WERI-Rb-1 (cell line): Measurements from ENCODE around the gene CCDC28B.

ENCODE experiments used
- DNase-seq: peaks from one replicate; pipeline ENCODE4 v3.0.0-alpha.2; 2020
- H3K27ac ChIP-seq: fragments of 250-450 bp; sonication (Bioruptor Pico); 2 replicates; pipeline ENCODE4 v1.5.1; 2020; ENCODE audit warnings: mild to moderate bottlenecking, moderate library complexity
- H3K27me3 ChIP-seq: fragments of 250-450 bp; sonication (Bioruptor Pico); 2 replicates; pipeline ENCODE4 v1.5.1; 2021; ENCODE audit warnings: mild to moderate bottlenecking, low read depth, moderate library complexity; ENCODE audit not compliant: insufficient read depth, severe bottlenecking
- H3K36me3 ChIP-seq: fragments of 250-450 bp; sonication (Bioruptor Pico); 2 replicates; pipeline ENCODE4 v1.5.1; 2020; ENCODE audit warnings: mild to moderate bottlenecking, moderate library complexity
- H3K4me3 ChIP-seq: 2 replicates; pipeline ENCODE4 v1.5.1; 2011; ENCODE audit warnings: low read depth, mild to moderate bottlenecking, control low read depth, low read length
- H3K9me3 ChIP-seq: fragments of 250-450 bp; sonication (Bioruptor Pico); 2 replicates; pipeline ENCODE4 v1.5.1; 2021; ENCODE audit warnings: mild to moderate bottlenecking, moderate library complexity; ENCODE audit not compliant: severe bottlenecking
- CTCF ChIP-seq: IDR thresholded peaks from 2 replicates; pipeline ENCODE4 v1.5.1; 2011; ENCODE audit warnings: low read depth, mild to moderate bottlenecking, control low read depth, inconsistent platforms, low read length

Gene CCDC28B

GRCh38 chr1:32247983-32248889 lies 47.8 kb downstream of the CCDC28B start:
- H3K4me3 ChIP-seq: no peak overlapping the region
- TF ChIP-seq CTCF: peak; percentile 87
- no peaks in the 10 kb centered on the region for H3K36me3 ChIP-seq
- H3K9me3 ChIP-seq: no peaks in the 10 kb centered on the region
- H3K27me3 ChIP-seq: no peaks in the 10 kb centered on the region
- DNase-seq: peak; percentile 75
- no peak overlapping the region for H3K27ac ChIP-seq

- no peaks in the 10 kb centered on the region for H3K36me3 ChIP-seq
- no peak overlapping the region for H3K27ac ChIP-seq
- DNase-seq: no peak
- H3K27me3 ChIP-seq: no peaks in the 10 kb centered on the region
- H3K9me3 ChIP-seq: no peaks in the 10 kb centered on the region
- no peak overlapping the region for H3K4me3 ChIP-seq
- TF ChIP-seq CTCF: no peak
These were observed 49.6 kb downstream of the CCDC28B start for GRCh38 chr1:32249831-32250525.

GRCh38 chr1:32250893-32251716 lies 50.7 kb downstream of the CCDC28B start, which contains the start of gene LCK:
LCK (plus strand) TSS chr1:32251265; CDS start chr1:32274330, 23,065 bp downstream.
- H3K4me3 ChIP-seq: no peak within 1 kb of the TSS
- DNase-seq: no peak
- no peak for TF ChIP-seq CTCF
- no peak within 1 kb of the TSS for H3K27ac ChIP-seq
- no peaks in the 10 kb centered on the region for H3K27me3 ChIP-seq
- no peaks in the 10 kb centered on the region for H3K36me3 ChIP-seq
- no peaks in the 10 kb centered on the region for H3K9me3 ChIP-seq
